HG03565 (cell line): ENCODE results near the gene PRR16.

ENCODE experiments used
- ATAC-seq: cut with Tn5 transposase; IDR thresholded peaks from one replicate; pipeline ENCODE4 v1.9.1; 2021; ENCODE audit warnings: mild to moderate bottlenecking, moderate library complexity; ENCODE audit not compliant: unreplicated experiment

PRR16 gene

GRCh38 chr5:120463006-120463680, 957 bp upstream of the PRR16 start:
- no peak for ATAC-seq

GRCh38 chr5:120464627-120465435, 731 bp downstream of the PRR16 start:
- ATAC-seq: no peak

GRCh38 chr5:120465436-120465961, 1.4 kb downstream of the PRR16 start:
- ATAC-seq: no peak

GRCh38 chr5:120466341-120467006, 2.4 kb downstream of the PRR16 start:
- peak; percentile 36 for ATAC-seq

- ATAC-seq: no peak
These were observed 7.9 kb downstream of the PRR16 start for GRCh38 chr5:120471971-120472370.

GRCh38 chr5:120472911-120473310, 8.8 kb downstream of the PRR16 start:
- ATAC-seq: no peak

- no peak for ATAC-seq
These were observed 9.2 kb downstream of the PRR16 start for GRCh38 chr5:120473332-120473731.

- no peak for ATAC-seq
These were observed 12.0 kb downstream of the PRR16 start for GRCh38 chr5:120476063-120476462.

- ATAC-seq: no peak
These were observed 15.0 kb downstream of the PRR16 start for GRCh38 chr5:120479066-120479465.

GRCh38 chr5:120499876-120500563, 35.9 kb downstream of the PRR16 start:
- ATAC-seq: no peak

GRCh38 chr5:120502531-120502930, 38.4 kb downstream of the PRR16 start:
- no peak for ATAC-seq

GRCh38 chr5:120503341-120503740, 39.2 kb downstream of the PRR16 start:
- no peak for ATAC-seq

GRCh38 chr5:120504057-120504456, 40.0 kb downstream of the PRR16 start:
- ATAC-seq: no peak

GRCh38 chr5:120507197-120507596, 43.1 kb downstream of the PRR16 start:
- ATAC-seq: no peak

- no peak for ATAC-seq
These were observed 43.8 kb downstream of the PRR16 start for GRCh38 chr5:120507800-120508463.

GRCh38 chr5:120509053-120509452, 45.0 kb downstream of the PRR16 start:
- no peak for ATAC-seq

- ATAC-seq: no peak
These were observed 46.1 kb downstream of the PRR16 start for GRCh38 chr5:120510098-120510637.

- no peak for ATAC-seq
These were observed 47.0 kb downstream of the PRR16 start for GRCh38 chr5:120510994-120511686.

- no peak for ATAC-seq
These were observed 48.0 kb downstream of the PRR16 start for GRCh38 chr5:120512068-120512467.
